ENCODE data around the gene MORN1. TPM values are rescaled to one million over a fixed set of nuclear protein-coding genes. Genes with fewer than 3 reads are reported as not detected.

Gene MORN1
- total and polyA plus RNA-seq, 12 donors: 1.2 to 7.6 (median 5.2) TPM

DNA sequence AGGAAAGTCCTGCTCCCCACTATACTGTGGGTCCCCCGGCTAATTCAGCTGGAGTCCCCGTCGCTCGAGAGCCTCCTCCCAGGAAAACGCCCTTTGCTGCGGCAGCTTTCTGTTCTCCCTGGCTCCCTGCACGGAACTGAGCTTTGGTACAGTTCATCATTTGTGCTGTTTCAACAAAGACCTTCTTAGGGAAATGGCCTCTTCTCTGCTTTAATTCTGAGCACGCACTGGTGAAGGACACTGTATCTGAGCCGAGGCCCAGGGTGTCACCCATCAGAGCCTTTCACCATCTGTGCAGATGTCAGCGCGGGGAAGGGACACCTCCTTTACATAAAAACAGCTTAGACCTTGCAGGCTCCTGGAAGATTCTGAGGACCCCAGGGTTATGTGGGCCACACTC, 34.5 kb upstream of the MORN1 start:
- WGBS, 2 donors: 71 to 74% methylated on average over 11 of the region's 11 CpGs
- Histone ChIP-seq H3K36me3 (no peaks in the 10 kb centered on the region), H3K27me3 (peaks cover 0 to 55% (median 39%) of the 10 kb centered on the region in 7 donors), H3K4me3 (no peak overlapping the region), H3K9me3 (peaks cover 0 to 24% (median 3%) of the 10 kb centered on the region in 11 donors), H3K27ac (no peak overlapping the region), H3K4me1 (no peaks in the 10 kb centered on the region)
- intact Hi-C loops (cut with DNase I): loop anchor here in 1 of 10 donors (10.0 kb wide), 1 partner anchor 219 kb away; no protein-coding TSS in a partner anchor
- TF ChIP-seq CTCF (IDR thresholded peaks at IDR 0.05): no peak
- no peak for DNase-seq
- no peak for ATAC-seq

GRCh38 chr1:2422523-2422922, 31.2 kb upstream of the MORN1 start:
- no peak for TF ChIP-seq CTCF (IDR thresholded peaks at IDR 0.05)
- Histone ChIP-seq H3K36me3 (no peaks in the 10 kb centered on the region), H3K4me3 (no peak overlapping the region), H3K27ac (no peak overlapping the region), H3K9me3 (peaks cover 0 to 17% (median 2%) of the 10 kb centered on the region in 11 donors), H3K4me1 (no peaks in the 10 kb centered on the region), H3K27me3 (peaks cover 0 to 56% (median 47%) of the 10 kb centered on the region in 7 donors)
- intact Hi-C loops (cut with DNase I): loop anchor here in 1 of 10 donors (10.0 kb wide), 1 partner anchor 222 kb away; no protein-coding TSS in a partner anchor
- no peak for ATAC-seq
- WGBS, 2 donors: 85 to 86% methylated on average over 4 of the region's 4 CpGs
- no peak for DNase-seq

GRCh38 chr1:2419416-2419815, 28.1 kb upstream of the MORN1 start:
- H3K27me3 ChIP-seq: peaks cover 0 to 66% (median 53%) of the 10 kb centered on the region in 7 donors
- intact Hi-C loops (cut with DNase I): loop anchor here in 7 of 10 donors (5.0 to 10.0 kb wide), 4 partner anchors 225 to 1005 kb away; no protein-coding TSS in a partner anchor
- DNase-seq (no peak), ATAC-seq (no peak)
- no peaks in the 10 kb centered on the region for H3K36me3 ChIP-seq
- no peak overlapping the region for H3K27ac ChIP-seq
- peaks cover 0 to 4% (median 2%) of the 10 kb centered on the region in 9 donors for H3K4me1 ChIP-seq
- peaks cover 0 to 17% (median 2%) of the 10 kb centered on the region in 11 donors for H3K9me3 ChIP-seq
- 77 to 82% methylated on average over 16 of the region's 16 CpGs for WGBS, 2 donors
- no peak overlapping the region for H3K4me3 ChIP-seq
- no peak for TF ChIP-seq CTCF (IDR thresholded peaks at IDR 0.05)

GRCh38 chr1:2418791-2419320, 27.5 kb upstream of the MORN1 start:
- intact Hi-C loops (cut with DNase I): loop anchor here in 7 of 10 donors (5.0 to 10.0 kb wide), 4 partner anchors 226 to 1006 kb away; no protein-coding TSS in a partner anchor
- Histone ChIP-seq H3K27me3 (peaks cover 0 to 66% (median 53%) of the 10 kb centered on the region in 7 donors), H3K27ac (no peak overlapping the region), H3K36me3 (no peaks in the 10 kb centered on the region), H3K9me3 (peaks cover 0 to 16% (median 2%) of the 10 kb centered on the region in 11 donors), H3K4me3 (no peak overlapping the region), H3K4me1 (peaks cover under 1 to 9% (median 8%) of the 10 kb centered on the region in 9 donors)
- no peak for ATAC-seq
- WGBS, 2 donors: 66% methylated on average over 16 of the region's 16 CpGs
- TF ChIP-seq CTCF (IDR thresholded peaks at IDR 0.05): no peak
- no peak for DNase-seq
